HCT116 (cell line): ENCODE data around the gene CENPP. TPM values are rescaled to one million over a fixed set of nuclear protein-coding genes. Genes with fewer than 3 reads are reported as not detected.
A peak's percentile ranks its signal among the peaks of the same experiment; 100 is the strongest.

ENCODE experiments used
- ATAC-seq: fragments of 200-7000 bp; cut with Tn5 transposase; 2 replicates; pipeline ENCODE4 v1.9.1; 2020; ENCODE audit warnings: mild to moderate bottlenecking, moderate library complexity
- BruUV-seq: library from RNA; stranded (reverse); fragments of 400-500 nt; replicated peaks from 2 replicates; lab custom pipeline; 2021; lab: Mats Ljungman, UMichigan
- CTCF ChIA-PET: fragments of 300-600 bp; sonication (Branson Sonifier 250); formaldehyde crosslinking; loops from one replicate; lab custom pipeline; 2021; ENCODE audit warnings: antibody characterized with exemption; lab: Charles Lee
- POLR2A ChIA-PET: fragments of 300-600, 350-600 bp; sonication (Branson Sonifier 250); formaldehyde crosslinking; loops from one replicate; lab custom pipeline; 2021; ENCODE audit warnings: antibody characterized with exemption; lab: Charles Lee
- RAD21 ChIA-PET, 2 experiments: fragments of 300-600 bp; sonication (Branson Sonifier 250); formaldehyde crosslinking; loops; one replicate each; lab custom pipeline; 2023; ENCODE audit warnings: low total read pairs in 2 of 2; ENCODE audit not compliant: uncharacterized antibody in 2 of 2, unreplicated experiment in 2 of 2, low non-redundant PET in 1 of 2; lab: Charles Lee
- DNase-seq: peaks from one replicate; pipeline ENCODE4 v3.0.0-alpha.2; 2010; ENCODE audit warnings: low read depth, low spot score
- H2AFZ ChIP-seq: fragments of 200-600 bp; shearing (Covaris generic), sonication (generic); 2 replicates; pipeline ENCODE4 v1.6.1; 2017; ENCODE audit warnings: low read depth, mixed run types, mixed read lengths, antibody characterized with exemption, low read length; ENCODE audit not compliant: poor library complexity, severe bottlenecking
- H3K27ac ChIP-seq: 2 replicates; pipeline ENCODE4 v1.5.1; 2012; ENCODE audit warnings: low read depth, low read length
- H3K27me3 ChIP-seq: fragments of 200-600 bp; sonication (generic); 2 replicates; pipeline ENCODE4 v1.6.1; 2016; ENCODE audit warnings: mixed run types, low read length, mixed read lengths; ENCODE audit not compliant: insufficient read depth
- H3K36me3 ChIP-seq, 2 experiments: fragments of 200-500 bp in 1 of 2; fragments of 200-600 bp in 1 of 2; sonication (Bioruptor generic) in 1 of 2; sonication (generic) in 1 of 2; 2 replicates each; pipeline versions ENCODE4 v1.5.1 to v1.6.1; 2014 to 2016; ENCODE audit warnings: low read length in 2 of 2, inconsistent platforms in 1 of 2, mixed read lengths in 1 of 2, mixed run types in 1 of 2; ENCODE audit not compliant: insufficient read depth in 2 of 2, control insufficient read depth in 1 of 2
- H3K4me1 ChIP-seq, 2 experiments: fragments of 200-600 bp in 1 of 2; sonication (generic) in 1 of 2; 2 replicates each; pipeline versions ENCODE4 v1.5.1 to v1.6.1; 2012 to 2017; ENCODE audit warnings: low read length in 2 of 2, inconsistent platforms in 1 of 2, mild to moderate bottlenecking in 1 of 2, mixed read lengths in 1 of 2, mixed run types in 1 of 2, moderate library complexity in 1 of 2; ENCODE audit not compliant: insufficient read depth in 2 of 2, control insufficient read depth in 1 of 2
- H3K4me2 ChIP-seq: fragments of 200-600 bp; sonication (generic); 2 replicates; pipeline ENCODE4 v1.6.1; 2017; ENCODE audit warnings: mixed run types, low read length, mixed read lengths
- H3K4me3 ChIP-seq, 2 experiments: fragments of 200-600 bp in 1 of 2; sonication (generic) in 1 of 2; replicated peaks in 1 of 2; 2 replicates each; pipeline ENCODE4 v1.5.1; 2011 to 2016; ENCODE audit warnings: low read length in 2 of 2, control low read depth in 1 of 2, low read depth in 1 of 2, mild to moderate bottlenecking in 1 of 2, mixed read lengths in 1 of 2, mixed run types in 1 of 2
- H3K79me2 ChIP-seq: fragments of 200-600 bp; sonication (generic); 2 replicates; pipeline ENCODE4 v1.6.1; 2017; ENCODE audit warnings: mild to moderate bottlenecking, mixed run types, low read length, moderate library complexity, mixed read lengths; ENCODE audit not compliant: insufficient read depth
- H3K9ac ChIP-seq: fragments of 200-600 bp; sonication (generic); 2 replicates; pipeline ENCODE4 v1.6.1; 2016; ENCODE audit warnings: low read length, mixed read lengths
- H3K9me2 ChIP-seq: fragments of 200-600 bp; sonication (generic), shearing (Covaris generic); 2 replicates; pipeline ENCODE4 v1.6.1; 2017; ENCODE audit warnings: mixed run types, mild to moderate bottlenecking, moderate library complexity; ENCODE audit not compliant: insufficient read depth
- H3K9me3 ChIP-seq, 2 experiments: fragments of 200-500 bp in 1 of 2; fragments of 200-600 bp in 1 of 2; sonication (Bioruptor generic) in 1 of 2; sonication (generic) in 1 of 2; 2 replicates each; pipeline ENCODE4 v1.6.1; 2014 to 2017; ENCODE audit warnings: low read length in 2 of 2, mixed read lengths in 2 of 2, inconsistent platforms in 1 of 2, low read depth in 1 of 2, mild to moderate bottlenecking in 1 of 2, mixed run types in 1 of 2, moderate library complexity in 1 of 2; ENCODE audit not compliant: control insufficient read depth in 1 of 2, insufficient read depth in 1 of 2
- H4K20me1 ChIP-seq: fragments of 200-600 bp; sonication (generic), shearing (Covaris generic); 2 replicates; pipeline ENCODE4 v1.6.1; 2017; ENCODE audit warnings: mixed run types, mild to moderate bottlenecking, moderate library complexity; ENCODE audit not compliant: insufficient read depth
- CBX3 ChIP-seq: IDR thresholded peaks from 2 replicates; pipeline ENCODE4 v1.6.1; 2012; ENCODE audit warnings: low read depth
- EGR1 ChIP-seq: IDR thresholded peaks from 2 replicates; pipeline ENCODE4 v1.6.1; 2012; ENCODE audit warnings: low read depth
- ELF1 ChIP-seq: IDR thresholded peaks from 2 replicates; pipeline ENCODE4 v1.6.1; 2012; ENCODE audit warnings: low read depth, borderline replicate concordance
- EZH2phosphoT487 ChIP-seq: fragments of 200-600 bp; IDR thresholded peaks from 2 replicates; pipeline ENCODE4 v1.6.1; 2018; ENCODE audit warnings: antibody characterized with exemption, borderline replicate concordance
- FOSL1 ChIP-seq: IDR thresholded peaks from 2 replicates; pipeline ENCODE4 v1.6.1; 2012; ENCODE audit warnings: low read depth
- JUND ChIP-seq: IDR thresholded peaks from 2 replicates; pipeline ENCODE4 v1.6.1; 2012
- MAX ChIP-seq: IDR thresholded peaks from 2 replicates; pipeline ENCODE4 v1.6.1; 2012
- POLR2A ChIP-seq: IDR thresholded peaks from 2 replicates; pipeline ENCODE4 v1.7.0; 2011; ENCODE audit warnings: borderline replicate concordance; ENCODE audit not compliant: insufficient read depth, insufficient read length; ENCODE audit errors: extremely low read depth
- ZFX ChIP-seq: fragments of 450-650 bp; IDR thresholded peaks from 2 replicates; pipeline ENCODE4 v1.6.1; 2017
- ZNF274 ChIP-seq: fragments of 200-500 bp; sonication (Bioruptor generic); IDR thresholded peaks from 2 replicates; pipeline ENCODE4 v1.6.1; 2014; ENCODE audit warnings: mild to moderate bottlenecking, low read depth, low read length, inconsistent platforms
- intact Hi-C: fragments of 100-400 bp; cut with micrococcal nuclease; formaldehyde crosslinking; loops from 2 replicates; pipeline ENCODE4 v1.10.0; 2022
- total RNA-seq: library from RNA; stranded (reverse); gene quantifications from one replicate; pipeline ENCODE4 v1.2.1, GENCODE V29; 2021; ENCODE audit not compliant: unreplicated experiment
- TF ChIP-seq, protein P1 (sequence below): IDR thresholded peaks from 2 replicates; pipeline ENCODE4 v1.6.1; 2011; ENCODE audit warnings: mild to moderate bottlenecking, low read length, moderate library complexity; ENCODE audit not compliant: insufficient replicate concordance; ENCODE audit errors: extremely low read depth

CENPP gene
- total RNA-seq, 1 experiment from 2014 or later, result 7.0 TPM

DNA sequence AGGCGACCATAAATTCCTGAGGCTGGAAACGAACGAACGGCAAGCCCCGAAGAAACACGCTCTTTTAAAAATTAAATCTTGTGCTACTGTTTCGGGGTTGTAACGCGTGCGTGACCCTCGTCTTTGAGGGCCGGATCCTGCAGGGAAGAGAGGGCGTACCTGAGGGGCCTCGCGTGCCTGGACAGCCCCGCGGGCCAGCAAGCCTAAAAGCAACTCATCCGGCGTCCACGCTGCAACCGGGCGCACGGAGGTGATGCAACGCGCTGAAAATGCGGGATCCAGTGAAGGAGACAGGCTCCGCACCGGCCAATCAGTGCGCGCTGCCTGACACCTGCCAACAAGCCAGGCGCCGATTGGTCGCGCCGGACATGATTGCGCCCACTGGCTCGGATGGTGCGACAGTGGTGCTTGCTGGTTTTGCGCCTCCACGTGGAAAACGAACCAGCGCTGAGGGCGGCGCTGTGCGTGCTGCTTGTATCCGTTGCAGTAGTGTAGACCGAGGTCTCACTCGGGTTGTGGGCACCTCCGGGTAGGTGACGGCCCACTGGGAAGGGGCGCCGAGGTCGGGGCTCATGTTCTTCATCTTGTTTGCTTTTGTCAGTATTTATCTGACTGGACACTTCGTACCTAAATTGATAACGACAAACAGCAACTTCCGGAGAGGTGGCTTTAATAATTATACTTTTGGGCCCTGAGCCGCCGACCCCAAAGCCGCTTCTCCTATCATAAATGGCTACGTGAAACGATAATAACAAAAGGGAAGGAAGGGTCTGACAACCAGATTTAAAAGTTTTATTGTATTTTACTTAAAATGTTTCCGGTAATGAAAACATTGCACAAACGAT lies 32.1 kb upstream of the CENPP start, which contains the start of gene IARS1 (continued):
- no peak; the same call in 1 of the 2 replicates for TF ChIP-seq ELF1
- peak; percentile 96 for TF ChIP-seq CBX3
- TF ChIP-seq FOSL1, result no peak; the same call in 1 of the 2 replicates
- no peak for TF ChIP-seq ZNF274
- TF ChIP-seq POLR2A, result peak; percentile 93
- TF ChIP-seq, protein P1, sequence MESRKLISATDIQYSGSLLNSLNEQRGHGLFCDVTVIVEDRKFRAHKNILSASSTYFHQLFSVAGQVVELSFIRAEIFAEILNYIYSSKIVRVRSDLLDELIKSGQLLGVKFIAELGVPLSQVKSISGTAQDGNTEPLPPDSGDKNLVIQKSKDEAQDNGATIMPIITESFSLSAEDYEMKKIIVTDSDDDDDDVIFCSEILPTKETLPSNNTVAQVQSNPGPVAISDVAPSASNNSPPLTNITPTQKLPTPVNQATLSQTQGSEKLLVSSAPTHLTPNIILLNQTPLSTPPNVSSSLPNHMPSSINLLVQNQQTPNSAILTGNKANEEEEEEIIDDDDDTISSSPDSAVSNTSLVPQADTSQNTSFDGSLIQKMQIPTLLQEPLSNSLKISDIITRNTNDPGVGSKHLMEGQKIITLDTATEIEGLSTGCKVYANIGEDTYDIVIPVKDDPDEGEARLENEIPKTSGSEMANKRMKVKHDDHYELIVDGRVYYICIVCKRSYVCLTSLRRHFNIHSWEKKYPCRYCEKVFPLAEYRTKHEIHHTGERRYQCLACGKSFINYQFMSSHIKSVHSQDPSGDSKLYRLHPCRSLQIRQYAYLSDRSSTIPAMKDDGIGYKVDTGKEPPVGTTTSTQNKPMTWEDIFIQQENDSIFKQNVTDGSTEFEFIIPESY, result peak; percentile 1
- peak; percentile 100 for TF ChIP-seq MAX
- no peak for TF ChIP-seq EGR1
- no peak for TF ChIP-seq EZH2phosphoT487
- peak; percentile 60; the same call in 1 of the 2 replicates for TF ChIP-seq JUND

GRCh38 chr9:92294297-92294676 lies 31.5 kb upstream of the CENPP start:
- H3K36me3 ChIP-seq, result peaks cover 24 to 41% of the 10 kb centered on the region in 2 experiments
- peak; percentile 42; the same call in 1 of the 2 replicates for TF ChIP-seq ZFX
- no peak for TF ChIP-seq MAX
- TF ChIP-seq, all 23 proteins: peak for 1
- H3K79me2 ChIP-seq, result peaks cover 53% of the 10 kb centered on the region
- ChIA-PET CTCF (no interaction called here), POLR2A (no interaction called here), RAD21 (no interaction called here)
- no peak for DNase-seq
- no peaks in the 10 kb centered on the region for H3K27me3 ChIP-seq
- H3K4me2 ChIP-seq, result peak overlapping the region; percentile 86
- peak overlapping the region; percentile 73 to 92 for H3K4me3 ChIP-seq
- no peaks in the 10 kb centered on the region for H3K9me3 ChIP-seq
- H3K9me2 ChIP-seq, result no peaks in the 10 kb centered on the region
- H3K27ac ChIP-seq, result peak overlapping the region; percentile 60
- ATAC-seq, result peak; percentile 44
- no TSS peak for BruUV-seq
- intact Hi-C loops, result no loop called here
- no peak overlapping the region for H2AFZ ChIP-seq
- peaks cover 6 to 22% of the 10 kb centered on the region in 2 experiments; a peak in 3 of 4 replicates for H3K4me1 ChIP-seq
- H3K9ac ChIP-seq, result peak overlapping the region; percentile 86
- H4K20me1 ChIP-seq, result peaks cover 13% of the 10 kb centered on the region; the same call in 1 of the 2 replicates
